Esophagus mucosa (tissue), 1 donor: Measurements from ENCODE around the gene FGFR3. TPM values are rescaled to one million over a fixed set of nuclear protein-coding genes. Genes with fewer than 3 reads are reported as not detected.
"Not testable (repeated sequence)": the region's sequence is repeated elsewhere in the genome, so short reads cannot be mapped to it uniquely, and the experiment has no call there.

ENCODE experiments used
- ATAC-seq: fragments of 200-7000 bp; cut with Tn5 transposase; one replicate; pipeline ENCODE4 v1.9.1; 2020
- total RNA-seq: library from RNA; stranded (reverse); gene quantifications from one replicate; pipeline ENCODE4 v1.2.4, GENCODE V29; 2023
- donor health status: DM: yes; HTN: yes; CAD: no.

The FGFR3 gene
- total RNA-seq, 1 donor from 2014 or later, result 150 TPM

DNA sequence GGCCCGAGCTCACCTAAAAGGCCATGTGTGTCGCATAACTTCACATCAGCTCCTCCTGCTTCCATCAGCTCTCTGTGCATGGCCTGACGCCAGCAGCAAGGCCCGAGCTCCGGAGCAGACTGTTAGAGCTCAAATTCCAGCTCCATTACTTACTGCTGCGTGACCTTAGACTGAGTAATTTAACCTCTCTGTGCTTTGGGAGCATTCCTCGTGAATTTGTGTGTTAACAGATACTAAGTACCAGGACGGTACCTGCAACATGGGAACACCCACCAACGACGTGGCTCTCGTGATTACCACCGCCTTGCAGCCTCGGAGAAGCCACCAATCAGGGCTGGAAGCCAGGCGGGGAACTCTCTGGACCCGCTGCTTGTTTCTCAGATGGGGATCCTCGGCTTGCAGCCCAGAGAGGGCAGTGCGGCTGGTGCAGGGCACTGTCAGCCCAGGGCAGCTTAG, 49.9 kb downstream of the FGFR3 start:
- ATAC-seq, result no peak

DNA sequence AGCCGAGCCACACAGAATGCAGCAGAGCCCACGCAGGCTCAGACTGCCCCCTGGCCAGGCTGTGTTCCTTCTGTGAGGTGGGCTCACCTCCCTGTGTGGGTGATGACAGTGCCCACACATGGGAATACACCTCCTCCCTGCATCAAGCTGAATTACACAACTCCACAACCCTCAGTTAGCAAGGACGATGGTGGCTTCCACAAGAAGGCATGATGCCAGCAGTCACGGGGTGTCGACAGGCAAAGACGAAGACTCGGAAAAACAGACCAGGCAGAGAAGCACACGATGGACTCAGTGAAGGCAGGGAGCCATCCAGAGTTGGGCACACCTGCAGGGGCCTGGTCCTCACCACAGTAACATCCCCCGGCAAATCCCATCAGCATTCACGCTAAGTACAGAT, 50.8 kb downstream of the FGFR3 start:
- no peak for ATAC-seq

DNA sequence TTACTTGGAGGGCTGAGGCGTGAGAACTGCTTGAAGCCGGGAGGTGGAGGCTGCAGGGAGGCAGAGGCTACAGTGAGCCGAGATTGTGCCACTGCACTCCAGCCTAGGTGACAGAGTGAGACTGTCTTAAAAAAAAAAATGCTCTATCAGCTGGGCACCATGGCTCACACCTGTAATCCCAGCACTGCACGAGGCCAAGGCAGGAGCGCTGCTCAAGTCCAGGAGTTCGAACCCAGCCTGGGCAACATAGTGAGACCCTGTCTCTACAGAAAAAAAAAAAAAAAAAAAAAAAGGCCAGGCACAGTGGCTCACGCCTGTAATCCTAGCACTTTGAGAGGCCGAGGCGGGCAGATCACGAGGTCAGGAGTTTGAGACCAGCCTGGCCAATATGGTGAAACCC, 51.5 kb downstream of the FGFR3 start:
- ATAC-seq, result not testable (repeated sequence)

DNA sequence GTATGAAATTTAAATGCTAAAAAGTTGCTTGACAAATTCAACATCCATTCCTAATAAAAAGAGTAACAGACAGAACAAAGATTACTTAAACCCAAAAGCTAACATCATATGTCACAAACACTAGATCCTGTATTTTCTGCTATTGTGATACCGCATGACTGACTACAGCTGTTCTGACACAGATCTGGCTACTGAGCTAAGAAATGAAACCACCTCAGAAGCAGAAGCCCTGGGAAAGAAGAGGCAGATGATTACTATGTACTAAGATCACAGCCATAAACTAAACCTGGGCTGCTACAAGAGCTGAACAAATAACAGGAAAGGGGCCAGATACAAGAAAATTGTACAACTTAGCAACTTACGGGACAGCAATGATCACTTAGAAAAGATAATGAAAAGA, 53.5 kb downstream of the FGFR3 start:
- no peak for ATAC-seq

DNA sequence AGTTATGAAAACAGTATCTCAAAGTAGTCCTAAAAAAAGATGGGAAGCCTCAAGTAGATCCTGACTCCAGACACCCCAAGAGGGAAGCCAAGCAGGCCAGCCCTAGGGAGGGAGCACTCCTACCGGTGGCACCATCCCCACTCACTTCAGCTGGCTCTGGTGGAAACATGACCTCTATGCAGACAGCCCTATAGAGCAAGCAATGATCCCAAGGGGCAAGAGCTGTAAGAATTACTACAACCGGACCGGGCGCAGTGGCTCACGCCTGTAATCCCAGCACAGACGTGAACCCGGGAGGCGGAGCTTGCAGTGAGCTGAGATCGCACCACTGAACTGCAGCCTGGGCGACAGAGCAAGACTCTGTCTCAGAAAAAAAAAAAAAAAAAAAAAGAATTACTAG, 57.2 kb downstream of the FGFR3 start:
- no peak for ATAC-seq

DNA sequence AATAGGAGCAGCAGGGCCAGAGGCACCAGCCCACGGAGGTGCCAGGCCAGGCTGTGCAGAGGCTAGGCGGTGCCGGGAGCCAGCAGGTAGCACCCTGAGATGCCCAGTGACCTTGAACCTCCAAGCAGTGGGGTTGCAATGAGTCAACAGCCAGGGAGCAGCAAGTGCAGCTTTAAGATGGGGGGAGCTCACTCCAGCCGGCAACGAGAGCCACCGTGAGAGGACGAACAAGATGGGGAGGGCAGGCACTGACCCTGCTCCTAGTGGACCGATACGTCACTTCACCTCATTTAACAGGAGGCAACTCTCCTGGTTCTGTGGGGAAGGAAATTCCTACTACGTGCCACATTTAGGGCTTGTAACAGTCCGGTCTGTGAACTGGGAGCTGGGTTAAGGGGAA, 58.1 kb downstream of the FGFR3 start:
- no peak for ATAC-seq

DNA sequence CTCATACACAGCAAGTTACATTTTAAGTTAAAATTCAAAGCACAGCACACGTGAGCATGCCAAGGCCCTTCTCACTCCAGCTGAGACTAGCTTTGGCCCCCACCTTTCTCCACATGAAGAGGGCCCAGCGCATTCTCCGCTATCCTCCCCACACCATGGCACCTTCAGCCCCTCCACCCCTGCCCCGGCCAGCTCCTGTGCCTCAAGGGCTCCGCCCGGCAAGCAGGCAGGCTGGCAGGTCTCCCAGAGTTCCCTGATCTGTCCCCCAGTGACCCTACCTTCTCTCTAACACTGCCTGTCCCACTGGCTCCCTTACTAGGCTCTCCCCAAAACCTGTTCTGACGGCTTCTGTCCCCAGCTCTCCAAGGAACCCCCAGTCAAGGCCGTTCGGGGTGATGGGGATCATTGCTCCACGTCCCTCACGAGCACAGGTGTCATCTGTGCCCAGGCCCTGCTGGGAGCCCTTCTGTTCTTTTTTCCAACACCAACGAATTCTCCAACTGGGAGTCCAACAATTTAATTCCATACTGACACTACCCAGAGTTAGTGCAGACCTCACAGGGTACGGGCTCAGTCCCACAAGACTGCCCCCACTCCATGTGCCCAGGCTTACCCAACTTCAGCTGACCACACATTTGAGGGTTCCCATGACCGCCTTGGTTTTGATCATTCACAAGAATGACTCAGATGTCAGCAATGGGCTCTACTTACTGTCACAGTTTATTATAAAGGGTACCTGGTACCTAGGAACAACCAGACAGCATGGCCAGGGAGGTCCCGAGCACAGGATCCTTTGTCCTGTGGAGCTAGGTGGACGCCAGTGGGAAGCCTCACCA, 58.7 kb downstream of the FGFR3 start:
- no peak for ATAC-seq

DNA sequence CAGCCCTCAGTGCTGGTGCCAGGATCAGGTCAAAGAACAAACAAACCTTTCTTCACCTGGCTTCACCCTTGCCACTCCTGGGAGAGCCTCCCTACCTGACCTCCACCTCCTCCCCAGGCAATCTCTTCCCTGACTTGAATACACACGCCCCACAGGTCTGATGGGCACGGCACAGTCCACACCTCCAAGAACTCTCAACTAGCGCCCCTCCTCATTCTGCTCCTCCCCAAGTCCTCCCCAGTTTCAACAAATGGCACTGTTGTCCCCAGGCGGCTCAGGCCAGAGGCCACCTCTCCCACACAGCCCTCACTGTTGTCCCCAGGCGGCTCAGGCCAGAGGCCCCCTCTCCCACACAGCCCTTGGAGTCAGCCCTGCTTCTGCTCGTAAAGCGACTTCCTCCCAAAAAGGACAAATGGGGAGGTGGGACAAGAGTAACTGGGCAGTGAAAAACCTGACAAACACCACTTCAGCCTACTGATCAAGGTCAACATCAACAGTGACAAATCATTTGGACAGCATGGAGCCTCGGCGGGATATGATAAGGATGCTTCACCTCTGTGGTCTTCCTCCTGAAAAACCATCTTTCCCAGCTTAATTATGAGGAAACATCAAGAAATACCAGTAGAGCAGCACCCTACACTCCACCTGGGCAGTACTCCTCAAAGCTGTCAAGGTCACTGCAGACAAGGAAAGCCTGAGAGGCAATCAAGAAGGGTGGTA, 60.0 kb downstream of the FGFR3 start:
- peak; percentile 20 for ATAC-seq

DNA sequence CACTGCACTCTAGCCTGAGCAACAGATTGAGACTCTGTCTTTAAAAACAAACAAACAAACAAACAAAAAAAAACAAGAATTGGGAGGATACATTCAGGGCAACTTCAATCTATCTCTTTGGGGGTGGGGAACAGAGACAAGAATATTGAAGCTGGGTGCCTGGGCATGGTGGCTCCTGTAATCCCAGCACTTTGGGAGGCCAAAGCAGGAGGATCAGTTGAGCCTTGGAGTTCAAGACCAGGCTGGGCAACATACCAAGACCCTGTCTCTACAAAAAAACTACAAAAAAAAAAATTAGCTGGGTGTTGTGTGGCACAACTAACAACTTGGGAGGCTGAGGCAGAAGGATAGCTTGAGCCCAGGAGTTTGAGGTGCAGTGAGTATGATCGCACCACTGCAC, 61.7 kb downstream of the FGFR3 start:
- no peak for ATAC-seq

DNA sequence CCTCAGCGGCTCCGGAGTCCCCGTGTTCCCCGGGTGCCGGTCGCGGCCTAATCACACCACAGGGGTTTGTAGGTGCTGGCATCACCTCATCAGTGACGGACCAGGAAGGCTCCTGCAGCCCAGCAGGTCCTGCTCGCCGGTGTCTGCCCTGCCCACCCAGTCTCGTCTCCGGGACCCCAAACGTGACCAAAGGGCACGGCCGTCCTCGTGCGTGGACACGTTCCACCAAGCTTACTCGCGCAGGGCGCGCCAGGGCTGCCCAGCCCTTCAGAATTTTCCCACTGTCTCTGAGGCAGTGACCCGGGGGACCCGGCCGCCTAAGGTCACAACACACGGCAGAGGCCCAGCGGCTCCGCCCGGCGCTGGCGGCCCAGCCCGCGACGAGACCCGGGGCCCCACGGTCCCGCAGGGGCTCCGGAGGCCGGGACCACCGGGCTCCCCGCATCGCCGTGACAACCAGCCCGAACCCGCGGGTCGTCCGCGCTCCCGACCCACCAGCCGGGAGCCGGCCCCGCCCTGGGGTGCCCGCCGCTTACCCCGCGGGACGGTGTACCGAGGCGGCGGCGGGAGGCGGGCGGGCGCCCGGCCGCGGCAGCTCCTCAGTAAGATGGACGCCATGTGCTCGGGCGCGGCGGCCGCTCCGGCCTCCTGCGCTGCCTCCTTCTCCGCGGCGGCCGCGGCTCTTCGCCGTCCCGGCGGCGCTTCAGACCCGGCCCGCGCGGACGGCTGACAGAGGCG, 62.4 kb downstream of the FGFR3 start:
- peak; percentile 18 for ATAC-seq

DNA sequence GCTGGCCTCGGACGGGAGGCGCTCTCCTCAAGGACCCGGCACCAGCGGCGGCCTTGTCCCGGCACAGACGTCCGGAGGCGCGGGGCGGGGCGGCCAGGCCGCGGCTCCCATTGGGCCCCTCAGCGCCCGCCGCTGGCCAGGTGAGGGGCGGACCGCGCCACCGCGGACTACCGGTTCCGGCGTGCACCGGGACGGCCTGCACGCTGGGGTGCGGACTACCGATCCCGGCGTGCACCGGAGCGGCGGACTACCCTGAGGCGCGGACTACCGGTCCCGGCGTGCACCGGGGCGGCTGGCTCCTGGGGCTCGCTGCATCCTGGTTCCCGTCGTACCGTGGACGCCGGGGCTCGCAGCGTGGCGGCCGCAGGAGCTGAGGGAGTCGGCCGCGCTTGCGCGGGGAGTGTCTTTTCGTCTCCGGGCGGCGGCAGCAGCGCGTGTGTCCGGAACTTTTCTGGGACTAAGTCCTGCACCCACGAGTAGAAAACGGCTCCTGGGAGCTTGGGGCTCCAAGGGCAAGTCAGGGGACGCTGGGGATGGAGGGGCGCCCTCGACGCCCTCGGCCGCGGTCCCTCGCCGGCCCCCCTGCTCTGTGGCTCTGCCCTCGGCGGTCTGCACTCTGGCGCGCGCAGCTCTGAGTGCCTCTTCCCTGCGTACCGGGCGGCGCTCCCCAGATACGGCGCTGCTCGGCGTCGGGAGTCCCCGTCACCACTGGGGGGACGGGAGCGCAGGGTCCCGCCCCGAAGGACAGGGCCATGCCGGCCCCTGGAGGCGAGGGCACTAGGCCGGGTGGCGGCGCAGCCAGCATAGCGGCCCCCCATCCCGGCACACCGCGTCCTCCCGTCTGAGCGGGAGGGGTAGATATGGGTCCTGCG, 63.2 kb downstream of the FGFR3 start, which contains the start of gene LETM1:
LETM1 (minus strand) TSS at position 86 of the 872 bp plus-strand sequence. CDS start 206 bp downstream, outside the sequence.
- peak; percentile 96 for ATAC-seq

DNA sequence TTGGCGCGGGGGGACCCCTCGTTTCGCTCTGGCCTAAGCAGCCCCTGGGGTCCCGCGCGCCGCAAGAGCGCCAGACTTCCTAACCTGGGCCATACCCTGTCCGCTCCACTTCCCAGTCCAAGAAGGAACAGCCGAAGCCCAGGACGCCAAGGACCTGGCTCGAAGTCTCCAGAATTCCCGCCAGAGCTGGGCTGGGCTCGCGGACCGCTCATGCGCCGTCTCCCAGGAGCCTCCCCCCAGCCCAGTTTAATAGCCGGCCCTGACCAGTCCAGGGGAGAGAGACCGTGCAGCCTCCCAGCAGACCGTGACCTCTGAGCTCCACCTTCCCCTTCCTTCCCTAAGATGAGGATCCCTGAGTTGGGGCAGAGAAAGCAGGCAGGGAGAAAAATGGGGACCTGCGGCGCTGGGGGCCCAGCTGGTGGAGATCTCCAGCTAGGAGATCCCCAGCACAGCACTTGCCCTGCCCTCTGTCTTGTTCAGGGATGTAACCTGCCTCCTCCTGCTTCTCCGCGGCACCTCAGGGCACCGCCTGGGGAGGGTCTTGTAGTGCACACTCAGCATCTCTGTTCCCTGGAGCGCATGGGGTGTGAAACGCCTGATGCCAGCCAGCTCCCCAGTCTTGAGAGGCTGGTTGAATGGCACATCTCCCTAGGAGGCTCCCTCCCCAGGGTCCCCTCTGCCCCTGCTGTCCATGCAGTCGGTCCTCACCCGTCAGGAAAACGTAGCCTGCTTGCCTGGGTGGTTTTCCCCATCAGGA, 64.0 kb downstream of the FGFR3 start:
- ATAC-seq, result peak; percentile 0

DNA sequence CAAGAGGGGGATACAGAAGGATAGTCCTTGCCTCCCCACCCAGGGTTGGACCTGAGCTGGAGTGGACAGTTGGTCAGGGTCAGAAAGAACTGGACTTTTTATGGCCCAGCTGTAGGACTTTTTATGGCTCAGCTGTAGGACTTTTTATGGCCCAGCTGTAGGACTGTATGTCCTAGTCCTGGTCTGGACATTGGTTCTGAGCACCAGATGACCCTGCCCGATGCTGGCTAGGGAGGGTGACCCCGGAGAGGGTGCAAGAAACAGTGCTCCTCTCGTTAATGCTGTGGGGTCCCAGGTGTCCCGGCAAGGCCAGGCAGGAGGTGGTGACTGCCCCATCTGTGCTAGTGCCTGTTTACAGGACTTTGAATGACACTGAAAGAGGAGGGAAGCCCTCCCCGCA, 64.8 kb downstream of the FGFR3 start:
- no peak for ATAC-seq

Other genes starting within 250 kb of the FGFR3 start
- gene FAM53A, start 109.0 kb upstream of the FGFR3 start, total RNA-seq, result 0.92 TPM
- 31.3 TPM for gene SLBP, start 81.0 kb upstream of the FGFR3 start, total RNA-seq
- 25.5 TPM for gene TMEM129, start 72.0 kb upstream of the FGFR3 start, total RNA-seq
- 34.4 TPM for gene TACC3, start 71.8 kb upstream of the FGFR3 start, total RNA-seq
- 55.0 TPM for gene LETM1, start 62.9 kb downstream of the FGFR3 start, total RNA-seq
- gene NSD2, start 78.1 kb downstream of the FGFR3 start, total RNA-seq, result 42.7 TPM
- gene NELFA, start 215.7 kb downstream of the FGFR3 start, total RNA-seq, result 25.8 TPM